ENCODE results near the gene NXT1. TPM values are rescaled to one million over a fixed set of nuclear protein-coding genes. Genes with fewer than 3 reads are reported as not detected.

NXT1 gene
- polyA plus RNA-seq, 1 donor from 2014 or later, result 46.3 TPM

DNA sequence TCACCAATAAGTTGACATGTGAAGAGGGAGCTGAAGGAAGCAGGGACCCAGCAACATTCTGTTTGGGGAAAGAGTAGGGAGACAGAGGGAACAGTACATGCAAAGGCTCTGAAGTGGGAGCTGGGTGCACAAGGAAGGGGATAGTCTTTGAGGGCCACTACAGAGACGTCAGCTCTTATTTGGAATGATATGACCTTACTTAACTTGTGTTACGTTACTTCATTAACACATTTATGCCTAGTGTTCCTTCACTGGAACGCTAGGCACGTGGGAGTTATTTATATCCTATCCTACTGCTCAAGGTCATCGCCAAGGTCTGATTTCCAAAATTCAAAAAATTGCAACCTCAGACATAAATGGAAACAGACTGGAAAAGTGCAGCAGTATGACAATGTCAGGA, 50.5 kb downstream of the NXT1 start:
- Histone ChIP-seq H3F3A (ENCODE audit: insufficient read depth, low read length, poor library complexity, severe bottlenecking) (no peaks in the 10 kb centered on the region), H3K36me3 (ENCODE audit: insufficient read depth, low read length) (no peaks in the 10 kb centered on the region), H3K9me2 (ENCODE audit: insufficient read depth, low read length) (no peaks in the 10 kb centered on the region), H3K27ac (ENCODE audit: low read length) (no peak overlapping the region), H3K9ac (ENCODE audit: low read length) (no peak overlapping the region), H3K4me3 (ENCODE audit: low read length) (no peak overlapping the region), H3K79me2 (replicated peaks; ENCODE audit: insufficient read depth, low read length) (no peaks in the 10 kb centered on the region), H3K4me2 (ENCODE audit: low read length) (no peak overlapping the region), H3K9me3 (ENCODE audit: low read length) (no peaks in the 10 kb centered on the region), H4K20me1 (ENCODE audit: insufficient read depth) (no peaks in the 10 kb centered on the region), H3K27me3 (ENCODE audit: insufficient read depth, low read depth, low read length) (no peaks in the 10 kb centered on the region), H2AFZ (ENCODE audit: low read depth, low read length) (no peak overlapping the region)
- no peak for TF ChIP-seq MXI1 (conservative IDR thresholded peaks at IDR 0.05; ENCODE audit: poor library complexity, severe bottlenecking)
- no peak for TF ChIP-seq POLR2AphosphoS5 (IDR thresholded peaks at IDR 0.05)
- no peak for TF ChIP-seq TAF1 (IDR thresholded peaks at IDR 0.05; ENCODE audit: low read depth)
- TF ChIP-seq EP300 (conservative IDR thresholded peaks at IDR 0.05; ENCODE audit: poor library complexity, severe bottlenecking), result no peak
- no peak for TF ChIP-seq RAD21 (conservative IDR thresholded peaks at IDR 0.05)
- no peak for TF ChIP-seq CTCF (IDR thresholded peaks at IDR 0.05; ENCODE audit: poor library complexity, severe bottlenecking)
- no peak for TF ChIP-seq SMC3 (conservative IDR thresholded peaks at IDR 0.05; ENCODE audit: poor library complexity)
- TF ChIP-seq REST (IDR thresholded peaks at IDR 0.05; ENCODE audit: borderline replicate concordance), result no peak
- TF ChIP-seq EZH2 (IDR thresholded peaks at IDR 0.05; ENCODE audit: borderline replicate concordance, insufficient read depth, low read length, poor library complexity, severe bottlenecking), result no peak

- TF ChIP-seq RAD21 (conservative IDR thresholded peaks at IDR 0.05), result no peak
- no peak for TF ChIP-seq POLR2AphosphoS5 (IDR thresholded peaks at IDR 0.05)
- no peak for TF ChIP-seq EP300 (conservative IDR thresholded peaks at IDR 0.05; ENCODE audit: poor library complexity, severe bottlenecking)
- Histone ChIP-seq H3K9me2 (ENCODE audit: insufficient read depth, low read length) (no peaks in the 10 kb centered on the region), H3K4me3 (ENCODE audit: low read length) (no peak overlapping the region), H3K9ac (ENCODE audit: low read length) (no peak overlapping the region), H4K20me1 (ENCODE audit: insufficient read depth) (no peaks in the 10 kb centered on the region), H3K36me3 (ENCODE audit: insufficient read depth, low read length) (no peaks in the 10 kb centered on the region), H3K79me2 (replicated peaks; ENCODE audit: insufficient read depth, low read length) (peaks cover 4% of the 10 kb centered on the region), H3K27me3 (ENCODE audit: insufficient read depth, low read depth, low read length) (no peaks in the 10 kb centered on the region), H3K4me2 (ENCODE audit: low read length) (no peak overlapping the region), H3K9me3 (ENCODE audit: low read length) (no peaks in the 10 kb centered on the region), H3F3A (ENCODE audit: insufficient read depth, low read length, poor library complexity, severe bottlenecking) (no peaks in the 10 kb centered on the region), H3K27ac (ENCODE audit: low read length) (no peak overlapping the region), H2AFZ (ENCODE audit: low read depth, low read length) (no peak overlapping the region)
Measured at GRCh38 chr20:23403751-23404150, 53.2 kb downstream of the NXT1 start.

- Histone ChIP-seq H3K4me2 (ENCODE audit: low read length) (no peak overlapping the region), H3K9ac (ENCODE audit: low read length) (no peak overlapping the region), H3K79me2 (replicated peaks; ENCODE audit: insufficient read depth, low read length) (peaks cover 6% of the 10 kb centered on the region), H4K20me1 (ENCODE audit: insufficient read depth) (no peaks in the 10 kb centered on the region), H3K27ac (ENCODE audit: low read length) (no peak overlapping the region), H3K9me2 (ENCODE audit: insufficient read depth, low read length) (no peaks in the 10 kb centered on the region), H2AFZ (ENCODE audit: low read depth, low read length) (no peak overlapping the region), H3F3A (ENCODE audit: insufficient read depth, low read length, poor library complexity, severe bottlenecking) (no peaks in the 10 kb centered on the region), H3K27me3 (ENCODE audit: insufficient read depth, low read depth, low read length) (no peaks in the 10 kb centered on the region), H3K36me3 (ENCODE audit: insufficient read depth, low read length) (no peaks in the 10 kb centered on the region), H3K4me3 (ENCODE audit: low read length) (no peak overlapping the region), H3K9me3 (ENCODE audit: low read length) (no peaks in the 10 kb centered on the region)
- TF ChIP-seq CTCF (IDR thresholded peaks at IDR 0.05; ENCODE audit: poor library complexity, severe bottlenecking) (no peak), EZH2 (IDR thresholded peaks at IDR 0.05; ENCODE audit: borderline replicate concordance, insufficient read depth, low read length, poor library complexity, severe bottlenecking) (no peak), REST (IDR thresholded peaks at IDR 0.05; ENCODE audit: borderline replicate concordance) (no peak), POLR2AphosphoS5 (IDR thresholded peaks at IDR 0.05) (no peak), EP300 (conservative IDR thresholded peaks at IDR 0.05; ENCODE audit: poor library complexity, severe bottlenecking) (no peak), RAD21 (conservative IDR thresholded peaks at IDR 0.05) (no peak), MXI1 (conservative IDR thresholded peaks at IDR 0.05; ENCODE audit: poor library complexity, severe bottlenecking) (no peak), SMC3 (conservative IDR thresholded peaks at IDR 0.05; ENCODE audit: poor library complexity) (no peak), TAF1 (IDR thresholded peaks at IDR 0.05; ENCODE audit: low read depth) (no peak)
Measured at GRCh38 chr20:23404196-23404595, 53.6 kb downstream of the NXT1 start.
